K562 (cell line): ENCODE results near the gene C3AR1. TPM values are rescaled to one million over a fixed set of nuclear protein-coding genes. Genes with fewer than 3 reads are reported as not detected.
A peak's percentile ranks its signal among the peaks of the same experiment; 100 is the strongest.

Experiments
- ARID1B ChIP-seq: fragments of 450-650 bp; IDR thresholded peaks from 2 replicates; pipeline ENCODE4 v1.6.1; 2016; ENCODE audit warnings: antibody characterized with exemption, mild to moderate bottlenecking, inconsistent platforms
- CBFA2T2 ChIP-seq: fragments of 450-650 bp; conservative IDR thresholded peaks from 2 replicates; pipeline ENCODE4 v1.6.1; 2017; ENCODE audit warnings: mild to moderate bottlenecking
- DMBX1 ChIP-seq: fragments of 250-450 bp; sonication (Bioruptor Pico); IDR thresholded peaks from 2 replicates; pipeline ENCODE4 v1.8.0; 2022; ENCODE audit warnings: inconsistent platforms, mild to moderate bottlenecking, moderate library complexity, borderline replicate concordance
- E2F6 ChIP-seq, 2 experiments: IDR thresholded peaks; 2 replicates each; pipeline ENCODE4 v1.6.1; 2011; ENCODE audit warnings: borderline replicate concordance in 1 of 2, control low read depth in 1 of 2, low read depth in 1 of 2, low read length in 1 of 2, mild to moderate bottlenecking in 1 of 2, mixed read lengths in 1 of 2, moderate library complexity in 1 of 2; ENCODE audit not compliant: insufficient read depth in 1 of 2, insufficient read length in 1 of 2, poor library complexity in 1 of 2, severe bottlenecking in 1 of 2; ENCODE audit errors: extremely low read depth in 1 of 2
- ELF4 ChIP-seq: fragments of 450-650 bp; formaldehyde crosslinking; IDR thresholded peaks from 2 replicates; pipeline ENCODE4 v1.4.0; 2022; ENCODE audit warnings: missing genetic modification characterization
- FOXJ2 ChIP-seq: fragments of 200-800 bp; sonication (Bioruptor generic); IDR thresholded peaks from 2 replicates; pipeline ENCODE4 v1.6.1; 2016; ENCODE audit warnings: missing genetic modification characterization, missing compliant biosample characterization
- FOXK2 ChIP-seq, 2 experiments: fragments of 450-650 bp; IDR thresholded peaks in 1 of 2; conservative IDR thresholded peaks in 1 of 2; 2 replicates each; pipeline ENCODE4 v1.6.1; 2016; ENCODE audit warnings: low read depth in 2 of 2, mild to moderate bottlenecking in 1 of 2
- FOXP4 ChIP-seq: sonication (generic); formaldehyde crosslinking; IDR thresholded peaks from 2 replicates; pipeline ENCODE4 v1.8.0; 2022; ENCODE audit warnings: mild to moderate bottlenecking, missing genetic modification reagents, borderline replicate concordance
- L3MBTL2 ChIP-seq: fragments of 450-650 bp; IDR thresholded peaks from 2 replicates; pipeline ENCODE4 v1.6.1; 2016; ENCODE audit warnings: mild to moderate bottlenecking, moderate library complexity
- MCM3 ChIP-seq: fragments of 450-650 bp; IDR thresholded peaks from 2 replicates; pipeline ENCODE4 v1.6.1; 2016
- MITF ChIP-seq: IDR thresholded peaks from 2 replicates; pipeline ENCODE4 v1.6.1; 2014; ENCODE audit warnings: antibody characterized with exemption
- NFYB ChIP-seq: IDR thresholded peaks from 2 replicates; pipeline ENCODE4 v1.6.1; 2011; ENCODE audit warnings: mild to moderate bottlenecking, moderate library complexity; ENCODE audit not compliant: insufficient read length; ENCODE audit errors: extremely low read depth
- PHF20 ChIP-seq: fragments of 450-650 bp; IDR thresholded peaks from 2 replicates; pipeline ENCODE4 v1.6.1; 2018; ENCODE audit not compliant: partially characterized antibody
- POLR2AphosphoS2 ChIP-seq: IDR thresholded peaks from 2 replicates; pipeline ENCODE4 v1.6.1; 2012; ENCODE audit warnings: low read length, improper control_type of control experiment
- POLR2AphosphoS5 ChIP-seq: IDR thresholded peaks from 2 replicates; pipeline ENCODE4 v1.6.1; 2011; ENCODE audit warnings: mild to moderate bottlenecking, low read depth, low read length, moderate library complexity; ENCODE audit not compliant: control insufficient read depth, insufficient read depth
- RB1 ChIP-seq: fragments of 450-650 bp; IDR thresholded peaks from 2 replicates; pipeline ENCODE4 v1.6.1; 2017; ENCODE audit warnings: low read depth, mild to moderate bottlenecking
- RBM25 ChIP-seq: fragments of 200-400 bp; formaldehyde crosslinking; IDR thresholded peaks from 2 replicates; pipeline ENCODE4 v1.6.1; 2018; ENCODE audit warnings: low read length, low read depth, moderate library complexity; ENCODE audit not compliant: severe bottlenecking
- RFX7 ChIP-seq: fragments of 250-450 bp; sonication (Bioruptor Pico); IDR thresholded peaks from 2 replicates; pipeline ENCODE4 v1.5.1; 2021; ENCODE audit warnings: mild to moderate bottlenecking
- SPI1 ChIP-seq: IDR thresholded peaks from 2 replicates; pipeline ENCODE4 v1.6.1; 2011; ENCODE audit warnings: low read depth, low read length, control low read depth, borderline replicate concordance
- TSC22D4 ChIP-seq: fragments of 450-650 bp; IDR thresholded peaks from 2 replicates; pipeline ENCODE4 v1.6.1; 2016; ENCODE audit warnings: missing genetic modification characterization, missing biosample characterization, control low read depth
- UBTF ChIP-seq, 2 experiments: IDR thresholded peaks; 2 replicates each; pipeline ENCODE4 v1.6.1; 2012; ENCODE audit warnings: improper control_type of control experiment in 2 of 2, low read depth in 2 of 2, low read length in 2 of 2, borderline replicate concordance in 1 of 2
- WHSC1 ChIP-seq: IDR thresholded peaks from one replicate; pipeline ENCODE4 v1.6.1; 2012; ENCODE audit warnings: low read length, control low read depth, inconsistent platforms
- ZNF717 ChIP-seq: fragments of 250-450 bp; sonication (Bioruptor Pico); IDR thresholded peaks from 2 replicates; pipeline ENCODE4 v1.5.0; 2021
- polyA plus RNA-seq, 8 experiments: library from polyadenylated mRNA; depleted of rRNA in 4 of 8; stranded (reverse) in 5 of 8; unstranded in 3 of 8; fragments of >200 nt; fragmentation: Nextera tagmentation in 2 of 8; fragmentation: Illumina TruSeq in 1 of 8; extraction: Ambion mirVana in 2 of 8; extraction: Trizol in 1 of 8; gene quantifications; 2 replicates each; pipeline versions ENCODE4 v1.2.1 to v1.2.3, GENCODE V29; 2011 to 2014; ENCODE audit warnings: inconsistent platforms in 1 of 8, missing spikeins in 1 of 8
- total RNA-seq, 7 experiments: library from RNA; depleted of rRNA in 6 of 7; stranded (reverse); fragments of >200 nt in 6 of 7; fragmentation: Illumina TruSeq in 2 of 7; extraction: Trizol in 2 of 7; gene quantifications; 2 replicates each; pipeline versions ENCODE4 v1.2.1 to v1.2.3, GENCODE V29; 2011 to 2021; ENCODE audit warnings: low replicate concordance in 1 of 7

C3AR1 gene
- total and polyA plus RNA-seq, 9 of the 15 experiments (the other 6 are each of a cell fraction or from before 2014, with no cell fraction given), result 2.2 to 12.9 (median 5.3) TPM

- TF ChIP-seq FOXP4 (CRISPR knock-in tag), result no peak
- TF ChIP-seq E2F6 (IDR thresholded peaks at IDR 0.05; ENCODE audit: borderline replicate concordance in 1 of 2, extremely low read depth in 1 of 2, insufficient read depth in 1 of 2, insufficient read length in 1 of 2, low read depth in 1 of 2, low read length in 1 of 2, poor library complexity in 1 of 2, severe bottlenecking in 1 of 2), result peak in 1 of 2 experiments; percentile 27
- TF ChIP-seq RBM25, result peak; percentile 97
- TF ChIP-seq FOXK2 (conservative IDR thresholded peaks at IDR 0.05 in 1 of 2, IDR thresholded peaks at IDR 0.05 in 1 of 2; ENCODE audit: low read depth in 2 of 2), result peak; percentile 83
- no peak; the same call in 1 of the 2 replicates for TF ChIP-seq L3MBTL2
- TF ChIP-seq POLR2AphosphoS5, result no peak; the same call in 1 of the 2 replicates
- TF ChIP-seq MITF, result no peak
- TF ChIP-seq TSC22D4 (tag), result no peak
- peak; percentile 59 for TF ChIP-seq PHF20
- no peak for TF ChIP-seq ZNF717 (CRISPR knock-in tag)
- TF ChIP-seq CBFA2T2, result no peak
- TF ChIP-seq DMBX1 (CRISPR knock-in tag), result no peak
- no peak for TF ChIP-seq MCM3
- TF ChIP-seq ARID1B, result no peak
- TF ChIP-seq FOXJ2 (tag), result no peak
- TF ChIP-seq SPI1, result peak; percentile 91
- TF ChIP-seq NFYB, result peak; percentile 87
- TF ChIP-seq RFX7 (CRISPR knock-in tag), result no peak
- no peak for TF ChIP-seq WHSC1
- TF ChIP-seq RB1, result no peak
- TF ChIP-seq POLR2AphosphoS2, result no peak
- no peak for TF ChIP-seq ELF4 (CRISPR knock-in tag)
- TF ChIP-seq UBTF (IDR thresholded peaks at IDR 0.05; ENCODE audit: borderline replicate concordance in 1 of 2, low read depth in 2 of 2, low read length in 2 of 2), result no peak
Measured at GRCh38 chr12:8026291-8026900, 39.8 kb downstream of the C3AR1 start (continued).
